HG03460 (cell line): Measurements from ENCODE around the gene EIF2B5.
"Not testable (repeated sequence)": the region's sequence is repeated elsewhere in the genome, so short reads cannot be mapped to it uniquely, and the experiment has no call there.

Source experiments
- ATAC-seq: cut with Tn5 transposase; IDR thresholded peaks from one replicate; pipeline ENCODE4 v1.9.1; 2021; ENCODE audit not compliant: unreplicated experiment

The EIF2B5 gene

DNA sequence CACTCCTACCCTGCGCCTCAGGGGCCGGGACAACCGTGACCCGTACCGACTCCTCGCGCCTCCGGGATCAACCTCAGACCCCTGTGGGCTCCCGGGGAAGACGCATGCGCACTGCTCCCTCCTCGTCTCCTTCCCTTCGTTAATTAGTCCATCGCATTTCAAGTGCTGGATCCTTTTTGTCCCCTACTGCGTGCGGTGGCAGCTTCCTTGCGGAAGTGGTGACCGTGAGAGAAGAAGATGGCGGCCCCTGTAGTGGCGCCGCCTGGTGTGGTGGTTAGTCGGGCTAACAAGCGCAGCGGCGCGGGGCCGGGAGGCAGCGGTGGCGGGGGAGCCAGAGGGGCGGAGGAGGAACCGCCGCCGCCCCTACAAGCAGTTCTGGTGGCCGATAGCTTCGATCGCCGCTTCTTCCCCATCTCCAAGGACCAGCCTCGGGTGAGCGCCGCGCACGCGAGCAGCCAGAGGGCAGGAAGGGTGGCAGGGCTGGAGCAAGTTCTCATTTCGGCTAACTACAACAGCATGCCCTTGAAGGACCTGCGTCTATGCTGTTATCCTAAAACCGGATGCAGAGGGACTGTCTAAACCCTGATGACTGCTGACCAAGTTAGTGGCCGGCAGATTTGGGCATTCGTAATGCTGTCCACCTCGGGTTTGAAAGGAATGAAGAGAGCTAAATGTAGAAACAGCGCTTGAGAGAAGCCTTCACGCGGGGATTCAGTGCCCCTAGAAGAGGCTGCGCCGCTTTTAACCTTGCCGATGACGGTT is at the start of gene EIF2B5:
EIF2B5 (plus strand) TSS at position 210 of the 762 bp plus-strand sequence; CDS start at position 238, 28 bp downstream.
- peak; percentile 84 for ATAC-seq

GRCh38 chr3:184085389-184085852 is 49.7 kb upstream of the EIF2B5 start:
- ATAC-seq, result no peak

DNA sequence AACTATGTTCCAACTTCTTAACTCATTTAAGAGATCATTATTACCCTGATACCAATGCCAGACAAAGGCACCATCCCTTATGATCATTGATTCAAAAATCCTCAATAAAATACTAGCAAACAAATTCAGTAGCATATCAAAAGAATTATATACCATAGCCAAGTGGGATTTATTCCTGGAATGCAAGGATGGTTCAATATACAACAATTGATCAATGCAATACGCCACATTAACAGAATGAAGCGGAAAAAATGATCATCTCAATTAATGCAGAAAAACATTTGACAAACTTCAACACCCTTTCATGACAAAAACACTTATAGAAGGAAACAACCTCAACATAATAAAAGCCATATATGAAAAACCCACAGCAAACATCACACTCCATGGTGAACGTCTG is 43.0 kb upstream of the EIF2B5 start:
- ATAC-seq, result no peak

- no peak for ATAC-seq
These were observed 38.3 kb upstream of the EIF2B5 start, which contains the start of gene HTR3E for GRCh38 chr3:184096811-184097383. Gene HTR3E (plus strand): TSS chr3:184097064. CDS start chr3:184097530, 466 bp downstream.

DNA sequence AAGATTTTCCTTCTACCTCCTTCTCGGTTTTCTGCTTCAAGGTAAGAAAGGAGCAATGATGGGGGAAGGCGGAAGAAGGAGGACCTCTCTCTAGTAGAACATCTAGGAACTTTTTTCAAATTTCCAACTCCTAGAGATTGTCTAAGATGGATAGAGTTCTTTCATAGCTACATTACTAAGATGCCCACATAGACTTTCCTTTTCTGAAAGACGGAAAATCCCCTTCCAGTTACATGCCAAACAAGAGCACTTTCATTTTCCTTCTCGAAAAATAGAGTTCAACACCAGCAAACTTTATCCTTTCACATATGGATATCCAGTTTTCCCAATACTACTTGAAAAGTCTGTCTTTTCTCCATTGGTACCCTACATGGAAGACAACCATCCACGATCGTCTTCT is 37.6 kb upstream of the EIF2B5 start:
- ATAC-seq, result no peak

DNA sequence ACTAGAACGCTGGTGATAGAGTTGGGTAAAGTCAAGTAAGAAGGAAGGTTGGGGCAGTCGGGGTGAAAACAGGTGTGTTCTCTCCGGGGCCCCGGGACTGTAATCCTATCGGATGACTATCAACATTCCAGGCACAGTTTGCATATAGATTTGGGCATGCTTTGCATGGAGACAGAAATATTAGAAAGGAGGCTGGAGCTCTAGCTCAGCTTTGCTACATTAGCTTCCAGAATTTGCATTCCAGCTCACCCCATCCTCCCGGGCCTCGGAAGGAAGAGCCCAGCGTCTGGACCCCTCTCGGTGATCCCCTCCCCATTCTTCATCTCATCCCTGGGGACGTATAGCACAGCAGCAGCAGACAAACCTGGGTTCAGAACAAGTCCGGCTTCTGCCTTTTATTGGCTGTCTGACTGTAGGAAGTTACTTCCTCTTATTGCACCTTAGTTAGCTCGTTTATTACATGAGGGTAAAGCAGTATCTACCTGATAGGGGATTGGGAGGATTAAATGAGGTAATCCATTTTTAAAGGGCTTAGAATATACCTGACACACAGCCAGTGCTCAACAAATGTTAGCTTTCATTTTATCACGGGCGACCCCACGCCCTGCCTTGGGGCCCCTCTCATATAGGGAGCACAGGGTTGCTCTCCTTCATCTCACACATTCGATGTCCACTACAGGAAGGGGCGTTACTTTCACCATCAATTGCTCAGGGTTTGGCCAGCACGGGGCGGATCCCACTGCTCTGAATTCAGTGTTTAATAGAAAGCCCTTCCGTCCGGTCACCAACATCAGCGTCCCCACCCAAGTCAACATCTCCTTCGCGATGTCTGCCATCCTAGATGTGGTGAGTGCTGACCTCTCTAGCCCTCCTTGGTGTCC is 35.1 kb upstream of the EIF2B5 start:
- ATAC-seq, result no peak

DNA sequence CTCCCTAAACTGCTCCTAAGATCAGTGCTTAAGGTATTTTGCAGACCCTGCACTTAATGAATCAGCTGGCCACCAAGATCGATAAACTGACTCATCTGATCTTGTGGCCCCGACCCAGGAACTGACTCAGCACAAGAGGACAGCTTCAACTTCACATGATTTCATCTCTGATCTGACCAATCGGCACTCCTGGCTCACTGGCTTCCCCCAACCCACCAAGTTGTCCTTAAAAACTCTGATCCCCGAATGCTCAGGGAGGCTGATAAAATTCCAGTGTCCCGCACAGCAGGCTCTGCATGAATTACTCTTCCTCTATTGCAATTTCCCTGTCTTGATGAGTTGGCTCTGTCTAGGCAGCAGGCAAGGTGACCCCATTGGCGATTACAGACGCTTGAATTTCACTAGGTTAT is 24.8 kb upstream of the EIF2B5 start:
- no peak for ATAC-seq

GRCh38 chr3:184116017-184116416 is 19.1 kb upstream of the EIF2B5 start:
- no peak for ATAC-seq

DNA sequence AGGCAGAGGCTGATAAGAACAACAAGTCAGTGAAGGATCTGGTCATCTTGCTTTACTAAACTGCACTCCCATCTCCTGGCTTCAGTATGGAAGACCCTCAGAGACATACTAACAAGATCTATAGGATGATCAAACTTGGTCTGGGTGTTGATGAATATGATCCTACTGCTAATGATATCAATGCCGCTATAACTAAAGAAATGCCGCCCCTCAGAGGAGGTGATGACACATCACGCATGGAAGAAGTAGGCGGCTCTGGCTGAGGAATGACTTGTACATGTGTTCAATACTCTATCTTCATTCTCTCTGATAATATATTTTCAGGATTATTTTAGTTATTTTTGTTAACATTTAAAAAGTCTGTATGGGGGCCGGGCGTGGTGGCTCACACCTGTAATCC is 17.5 kb upstream of the EIF2B5 start:
- ATAC-seq, result no peak

- ATAC-seq, result not testable (repeated sequence)
These were observed 14.1 kb upstream of the EIF2B5 start for GRCh38 chr3:184121031-184121430.

- ATAC-seq, result no peak
These were observed 9.2 kb upstream of the EIF2B5 start for GRCh38 chr3:184126006-184126405.

GRCh38 chr3:184129012-184129411 is 6.1 kb upstream of the EIF2B5 start:
- no peak for ATAC-seq

DNA sequence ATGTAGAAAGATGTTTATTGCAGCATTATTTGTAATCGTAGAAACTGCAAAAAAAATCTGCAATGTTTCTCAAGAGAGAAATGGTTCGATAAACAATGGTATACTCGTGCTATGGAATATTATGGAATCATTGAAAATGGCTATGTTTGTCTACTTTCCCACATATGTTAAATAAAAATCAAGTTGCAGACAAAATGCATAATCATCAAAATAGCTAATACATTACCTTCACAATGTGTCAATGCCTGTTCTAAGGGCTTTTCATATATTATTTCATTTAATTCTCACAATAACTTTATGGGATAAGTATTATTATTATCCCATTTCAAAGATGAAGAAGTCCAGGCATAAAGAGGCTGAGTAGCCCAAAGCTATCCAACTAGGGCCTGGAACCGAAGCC is 2.2 kb upstream of the EIF2B5 start:
- ATAC-seq, result no peak

DNA sequence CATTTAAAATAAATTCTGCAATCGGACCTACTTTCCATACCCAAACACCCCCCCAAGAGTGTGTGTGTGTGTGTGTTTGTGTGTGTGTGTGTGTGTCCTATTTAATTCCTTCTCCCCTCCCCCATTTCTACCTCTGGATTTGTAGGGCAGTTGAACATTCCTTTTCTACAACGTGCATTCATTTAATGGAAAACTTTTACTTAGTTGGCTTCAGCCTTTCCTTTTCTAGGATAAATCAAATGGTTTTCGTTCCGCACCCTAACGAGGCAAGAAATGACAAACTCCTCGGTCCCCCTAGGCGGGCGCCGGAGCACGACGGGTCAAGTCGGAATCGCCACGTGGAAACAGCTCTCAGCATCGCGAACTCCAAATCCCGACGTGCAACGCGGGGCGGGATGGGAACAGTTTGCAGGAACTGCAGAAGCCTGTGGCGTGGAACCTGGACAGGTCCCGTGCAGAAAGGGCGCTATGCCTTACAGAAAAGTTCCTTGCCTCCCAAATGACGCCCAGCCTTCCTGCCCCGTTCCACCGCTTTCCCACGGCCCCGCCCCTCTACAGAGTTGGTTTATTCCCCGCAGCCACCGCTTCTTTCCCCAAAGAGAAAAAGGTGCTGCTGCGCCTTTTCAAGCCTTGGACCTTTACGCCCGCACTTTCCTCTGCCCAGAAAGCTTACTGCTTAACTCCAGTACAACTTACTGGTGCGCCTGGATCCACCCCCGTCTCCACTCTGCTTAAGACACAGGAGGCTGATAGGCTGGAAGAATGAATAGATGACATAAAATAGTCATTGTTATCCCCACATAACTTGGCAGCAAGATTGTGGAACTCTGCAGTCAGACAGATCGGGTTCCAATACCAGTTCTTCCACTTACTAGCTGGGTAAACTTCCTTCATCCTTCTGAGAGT is 1.1 kb upstream of the EIF2B5 start:
- ATAC-seq, result no peak

DNA sequence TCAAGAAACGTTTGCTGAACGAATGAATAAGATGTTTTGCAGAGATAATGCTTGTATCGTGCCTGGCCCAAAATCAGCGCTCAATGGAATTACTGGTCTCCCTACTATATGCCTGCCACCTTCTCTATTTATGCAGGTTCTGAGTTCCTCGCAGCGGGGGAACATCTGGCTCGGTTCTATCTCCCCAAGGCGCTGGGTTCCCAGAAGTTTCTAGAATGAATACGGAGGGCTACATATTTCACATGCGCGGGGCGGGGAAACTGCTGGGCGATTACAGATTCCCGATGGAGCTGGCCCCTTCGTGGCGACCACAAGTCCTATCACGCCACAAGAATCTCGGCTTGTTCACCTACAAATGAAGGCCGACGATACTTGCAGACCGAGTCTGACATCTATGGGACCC is 411 bp upstream of the EIF2B5 start:
- ATAC-seq, result peak; percentile 5

- ATAC-seq, result no peak
These were observed 728 bp downstream of the EIF2B5 start for GRCh38 chr3:184135911-184136260.

DNA sequence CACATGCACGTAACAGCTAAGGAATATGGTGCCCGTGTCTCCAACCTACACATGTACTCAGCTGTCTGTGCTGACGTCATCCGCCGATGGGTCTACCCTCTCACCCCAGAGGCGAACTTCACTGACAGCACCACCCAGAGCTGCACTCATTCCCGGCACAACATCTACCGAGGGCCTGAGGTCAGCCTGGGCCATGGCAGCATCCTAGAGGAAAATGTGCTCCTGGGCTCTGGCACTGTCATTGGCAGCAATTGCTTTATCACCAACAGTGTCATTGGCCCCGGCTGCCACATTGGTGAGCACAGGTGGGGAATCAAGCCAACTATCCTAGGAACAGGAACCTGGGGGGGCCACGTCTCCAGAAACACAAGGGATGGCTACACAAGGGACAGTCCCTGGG is 5.3 kb downstream of the EIF2B5 start:
- ATAC-seq, result no peak

DNA sequence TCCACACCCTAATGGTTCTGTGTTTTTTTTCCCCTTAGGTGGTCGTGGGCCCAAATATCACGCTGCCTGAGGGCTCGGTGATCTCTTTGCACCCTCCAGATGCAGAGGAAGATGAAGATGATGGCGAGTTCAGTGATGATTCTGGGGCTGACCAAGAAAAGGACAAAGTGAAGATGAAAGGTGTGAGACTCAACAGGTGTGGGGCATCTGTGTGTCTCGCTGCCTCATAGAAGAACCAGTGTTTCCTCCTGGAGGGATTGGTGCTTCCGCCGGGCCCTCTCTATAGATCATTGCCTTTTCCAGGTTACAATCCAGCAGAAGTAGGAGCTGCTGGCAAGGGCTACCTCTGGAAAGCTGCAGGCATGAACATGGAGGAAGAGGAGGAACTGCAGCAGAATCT is 7.0 kb downstream of the EIF2B5 start:
- ATAC-seq, result no peak

DNA sequence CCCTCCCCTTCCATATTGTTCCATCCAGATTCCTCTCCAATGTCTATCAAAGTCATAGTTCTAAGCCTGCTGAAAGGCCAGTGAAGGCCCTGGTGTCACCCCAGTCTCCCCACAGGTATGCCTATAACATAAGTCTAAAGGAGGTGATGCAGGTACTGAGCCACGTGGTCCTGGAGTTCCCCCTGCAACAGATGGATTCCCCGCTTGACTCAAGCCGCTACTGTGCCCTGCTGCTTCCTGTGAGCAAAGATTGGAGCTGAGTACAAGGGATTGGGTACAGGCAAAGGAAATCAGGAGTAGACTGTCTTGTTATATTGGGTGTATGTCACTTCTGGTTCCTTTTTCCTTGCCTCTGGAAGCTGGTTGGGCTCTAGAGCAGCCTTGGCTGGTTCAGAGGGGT is 8.2 kb downstream of the EIF2B5 start:
- ATAC-seq, result no peak

DNA sequence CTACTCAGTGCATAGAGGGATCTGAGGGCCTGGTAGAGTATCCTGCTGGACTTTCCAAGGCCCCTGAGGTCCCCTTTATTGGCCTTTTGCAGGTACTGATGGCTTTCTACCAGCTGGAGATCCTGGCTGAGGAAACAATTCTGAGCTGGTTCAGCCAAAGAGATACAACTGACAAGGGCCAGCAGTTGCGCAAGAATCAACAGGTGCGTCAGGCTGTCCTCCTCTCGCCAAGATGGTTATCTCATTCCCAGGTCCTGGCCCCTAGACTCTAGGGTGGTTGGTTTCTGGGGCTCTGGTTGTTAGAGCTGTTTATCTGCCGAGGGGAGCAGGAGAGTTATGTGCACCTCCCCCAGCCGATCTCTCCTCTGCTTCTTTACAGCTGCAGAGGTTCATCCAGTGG is 9.3 kb downstream of the EIF2B5 start:
- no peak for ATAC-seq

DNA sequence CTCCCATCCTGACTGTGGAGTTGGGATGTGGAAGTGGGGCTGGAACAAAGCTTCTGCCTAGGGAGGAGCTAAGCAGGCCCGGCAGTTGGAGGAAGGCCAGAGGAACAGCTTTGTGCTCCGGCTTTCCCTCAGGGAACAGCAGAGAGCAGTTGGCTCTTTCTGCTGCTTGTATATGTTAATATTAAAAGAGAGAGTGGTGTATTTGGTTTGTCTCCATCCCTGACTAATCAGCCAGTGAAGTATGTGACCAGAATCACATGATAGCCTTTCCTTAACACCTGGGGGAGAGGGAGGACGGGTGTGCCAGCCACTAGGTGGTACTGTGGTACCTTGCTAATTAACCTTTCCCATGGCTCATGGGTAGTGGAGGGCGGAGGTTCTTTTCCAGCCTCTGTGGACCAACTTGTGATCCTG is 10.0 kb downstream of the EIF2B5 start:
- no peak for ATAC-seq
